K562 (cell line): ENCODE data around the gene LYSMD4. TPM values are rescaled to one million over a fixed set of nuclear protein-coding genes. Genes with fewer than 3 reads are reported as not detected.
A peak's percentile ranks its signal among the peaks of the same experiment; 100 is the strongest.

Experiments used
- ARID1B ChIP-seq: fragments of 450-650 bp; IDR thresholded peaks from 2 replicates; pipeline ENCODE4 v1.6.1; 2016; ENCODE audit warnings: antibody characterized with exemption, mild to moderate bottlenecking, inconsistent platforms
- ATF7 ChIP-seq: fragments of 450-650 bp; IDR thresholded peaks from 2 replicates; pipeline ENCODE4 v1.7.1; 2014; ENCODE audit warnings: mild to moderate bottlenecking, moderate library complexity
- POLR3A ChIP-seq: IDR thresholded peaks from 2 replicates; pipeline ENCODE4 v1.6.1; 2011; ENCODE audit warnings: borderline replicate concordance, mild to moderate bottlenecking, moderate library complexity; ENCODE audit not compliant: insufficient read length, insufficient read depth; ENCODE audit errors: extremely low read depth
- RAD51 ChIP-seq: fragments of 450-650 bp; IDR thresholded peaks from 2 replicates; pipeline ENCODE4 v1.7.1; 2016; ENCODE audit warnings: low read depth, mild to moderate bottlenecking, borderline replicate concordance
- STAT6 ChIP-seq: sonication (generic); formaldehyde crosslinking; IDR thresholded peaks from 2 replicates; pipeline ENCODE4 v1.8.1; 2023; ENCODE audit warnings: mild to moderate bottlenecking, missing genetic modification reagents
- TEAD2 ChIP-seq: fragments of 450-650 bp; IDR thresholded peaks from 2 replicates; pipeline ENCODE4 v1.6.1; 2016; ENCODE audit warnings: missing genetic modification characterization, control low read depth, missing compliant biosample characterization
- WHSC1 ChIP-seq: IDR thresholded peaks from one replicate; pipeline ENCODE4 v1.6.1; 2012; ENCODE audit warnings: low read length, control low read depth, inconsistent platforms
- polyA plus RNA-seq, 8 experiments: library from polyadenylated mRNA; depleted of rRNA in 4 of 8; stranded (reverse) in 5 of 8; unstranded in 3 of 8; fragments of >200 nt; fragmentation: Nextera tagmentation in 2 of 8; fragmentation: Illumina TruSeq in 1 of 8; extraction: Ambion mirVana in 2 of 8; extraction: Trizol in 1 of 8; gene quantifications; 2 replicates each; pipeline versions ENCODE4 v1.2.1 to v1.2.3, GENCODE V29; 2011 to 2014; ENCODE audit warnings: inconsistent platforms in 1 of 8, missing spikeins in 1 of 8
- total RNA-seq, 7 experiments: library from RNA; depleted of rRNA in 6 of 7; stranded (reverse); fragments of >200 nt in 6 of 7; fragmentation: Illumina TruSeq in 2 of 7; extraction: Trizol in 2 of 7; gene quantifications; 2 replicates each; pipeline versions ENCODE4 v1.2.1 to v1.2.3, GENCODE V29; 2011 to 2021; ENCODE audit warnings: low replicate concordance in 1 of 7

The LYSMD4 gene
- total and polyA plus RNA-seq, 9 of the 15 experiments (the other 6 are each of a cell fraction or from before 2014, with no cell fraction given) = 0.46 to 3.1 (median 2.0) TPM

- TF ChIP-seq STAT6 (CRISPR knock-in tag) = no peak
- TF ChIP-seq ATF7 = peak; percentile 99
- TF ChIP-seq POLR3A = no peak
- no peak for TF ChIP-seq TEAD2 (tag)
- 0 out of 2 replicates have a peak, but pooled peaks have one; percentile 3 for TF ChIP-seq RAD51
- TF ChIP-seq WHSC1 = no peak
- TF ChIP-seq ARID1B = no peak; the same call in 1 of the 2 replicates
- TF ChIP-seq, all 486 proteins: peak for 50
Observed at GRCh38 chr15:99703603-99704443, 29.4 kb downstream of the LYSMD4 start (continued).
